Right lobe of liver (tissue), 6 donors: ENCODE data around the gene APOBEC4. TPM values are rescaled to one million over a fixed set of nuclear protein-coding genes. Genes with fewer than 3 reads are reported as not detected.

Experiments used
- ATAC-seq, 4 donors: fragments of 200-7000 bp; cut with Tn5 transposase; one replicate each; pipeline ENCODE4 v1.9.1; 2020; ENCODE audit warnings: mild to moderate bottlenecking in 4 of 4, moderate library complexity in 4 of 4
- DNase-seq, 3 donors: peaks; one replicate each; pipeline ENCODE4 v3.0.0-alpha.2; 2020
- H3K27ac ChIP-seq, 3 donors: fragments of 200-600 bp; one replicate each; pipeline ENCODE4 v1.8.0; 2022
- H3K27me3 ChIP-seq, 2 donors: fragments of 200-600 bp; one replicate each; pipeline ENCODE4 v1.8.0; 2022
- H3K36me3 ChIP-seq, 4 donors: fragments of 200-600 bp; sonication (generic) in 1 of 4; one replicate each; pipeline versions ENCODE4 v1.5.1 to v1.8.0; 2017 to 2022; ENCODE audit warnings: control low read depth in 1 of 4
- H3K4me1 ChIP-seq, 4 donors: fragments of 200-600 bp; sonication (generic) in 1 of 4; one replicate each; pipeline versions ENCODE4 v1.5.1 to v1.8.0; 2017 to 2022; ENCODE audit warnings: control low read depth in 1 of 4
- H3K4me3 ChIP-seq, 3 donors: fragments of 200-600 bp; one replicate each; pipeline ENCODE4 v1.8.0; 2022
- H3K9me3 ChIP-seq, 4 donors: fragments of 200-600 bp; sonication (generic) in 1 of 4; one replicate each; pipeline versions ENCODE4 v1.5.1 to v1.8.0; 2017 to 2022; ENCODE audit warnings: control low read depth in 1 of 4
- CTCF ChIP-seq, 4 donors: fragments of 200-600 bp in 3 of 4; fragments of 450-650 bp in 1 of 4; IDR thresholded peaks; one replicate each; pipeline versions ENCODE4 v1.5.1 to v1.8.0; 2016 to 2022; ENCODE audit warnings: antibody characterized with exemption in 4 of 4, mild to moderate bottlenecking in 2 of 4
- POLR2A ChIP-seq: fragments of 450-650 bp; IDR thresholded peaks from one replicate; pipeline ENCODE4 v1.6.1; 2017; ENCODE audit warnings: antibody characterized with exemption, mild to moderate bottlenecking
- WGBS: methylation state at CpG from one replicate; pipeline ENCODE4 v1.1.6; 2018; ENCODE audit warnings: low coverage, low lambda C conversion rate; ENCODE audit not compliant: insufficient coverage; ENCODE audit errors: missing lambda C conversion rate; 5-methylcytosine and 5-hydroxymethylcytosine counted together
- intact Hi-C, 2 donors: fragments of 100-400 bp; cut with DNase I; formaldehyde crosslinking; loops; one replicate each; pipeline versions ENCODE4 v1.11.2 to v1.14.1; 2022
- total RNA-seq, 6 experiments: library from RNA; depleted of rRNA in 2 of 6; stranded (reverse); fragments of >200 nt in 2 of 6; fragmentation: NEBNext Ultra II Directional in 3 of 6; extraction: Animal tissue kit (Norgen Biotek cat#: 25700) in 3 of 6; gene quantifications; one replicate each; pipeline versions ENCODE4 v1.1.0 to v1.2.4, GENCODE V29; 2016 to 2023
- donor health status: DM: no; HTN: yes; CAD: no.
- donor health status: DM: no; HTN: no; CAD: no.
- donor health status: DM: no; HTN: no; CAD: no.
- donor health status: DM: no; HTN: yes; CAD: no.
- donor health status: DM: no; HTN: yes; CAD: no.

Gene APOBEC4
- total RNA-seq, 6 experiments from 2014 or later = not detected

- TF ChIP-seq CTCF (IDR thresholded peaks at IDR 0.05) (no peak), POLR2A (no peak)
- peaks cover 0 to 5% (median 0%) of the 10 kb centered on the region in 4 donors for H3K4me1 ChIP-seq
- no peak overlapping the region for H3K4me3 ChIP-seq
- intact Hi-C loops = no loop called here
- H3K27ac ChIP-seq = no peak overlapping the region
- no peak for ATAC-seq
- WGBS = 80% methylated on average over 5 of the region's 5 CpGs
- no peaks in the 10 kb centered on the region for H3K9me3 ChIP-seq
- no peak for DNase-seq
- H3K27me3 ChIP-seq = no peaks in the 10 kb centered on the region
- no peaks in the 10 kb centered on the region for H3K36me3 ChIP-seq
Measured at GRCh38 chr1:183597656-183598347, 55.3 kb downstream of the APOBEC4 start.

GRCh38 chr1:183596500-183596899, 56.6 kb downstream of the APOBEC4 start:
- Histone ChIP-seq H3K4me1 (peaks cover 0 to 3% (median 0%) of the 10 kb centered on the region in 4 donors), H3K36me3 (no peaks in the 10 kb centered on the region), H3K27me3 (no peaks in the 10 kb centered on the region), H3K27ac (no peak overlapping the region), H3K9me3 (no peaks in the 10 kb centered on the region), H3K4me3 (no peak overlapping the region)
- intact Hi-C loops = no loop called here
- ATAC-seq (no peak), DNase-seq (no peak)
- TF ChIP-seq POLR2A (no peak), CTCF (IDR thresholded peaks at IDR 0.05) (no peak)
- 77% methylated on average over 5 of the region's 5 CpGs for WGBS

Other genes with a start within 250 kb of the APOBEC4 start
- gene NMNAT2, start 234.9 kb downstream of the APOBEC4 start, total RNA-seq = under 1 TPM in 3 of 6 experiments, not detected in 3; 0.06 to 0.07 (median 0.06) TPM
- gene SMG7, start 180.8 kb downstream of the APOBEC4 start, total RNA-seq = 10 to 100 TPM; 23.5 to 35.3 (median 25.2) TPM
- 10 to 100 TPM in 3 of 6 experiments, 1 to 10 TPM in 3; 3.0 to 11.4 (median 7.9) TPM for gene NCF2, start 62.9 kb downstream of the APOBEC4 start, total RNA-seq
- 10 to 100 TPM; 23.6 to 70.5 (median 41.3) TPM for gene ARPC5, start 17.5 kb downstream of the APOBEC4 start, total RNA-seq
- gene RGL1, start 151.8 kb upstream of the APOBEC4 start, total RNA-seq = 10 to 100 TPM in 1 of 6 experiments, 1 to 10 TPM in 5; 5.5 to 13.1 (median 6.9) TPM